DMS 273 (cell line): Measurements from ENCODE around the gene MIEN1.
"Not testable (repeated sequence)": the region's sequence is repeated elsewhere in the genome, so short reads cannot be mapped to it uniquely, and the experiment has no call there.

Experiments used
- DNase-seq: peaks from one replicate; lab custom pipeline; 2025; ENCODE audit not compliant: unreplicated experiment; lab: John Stamatoyannopoulos, UW

MIEN1 gene

DNA sequence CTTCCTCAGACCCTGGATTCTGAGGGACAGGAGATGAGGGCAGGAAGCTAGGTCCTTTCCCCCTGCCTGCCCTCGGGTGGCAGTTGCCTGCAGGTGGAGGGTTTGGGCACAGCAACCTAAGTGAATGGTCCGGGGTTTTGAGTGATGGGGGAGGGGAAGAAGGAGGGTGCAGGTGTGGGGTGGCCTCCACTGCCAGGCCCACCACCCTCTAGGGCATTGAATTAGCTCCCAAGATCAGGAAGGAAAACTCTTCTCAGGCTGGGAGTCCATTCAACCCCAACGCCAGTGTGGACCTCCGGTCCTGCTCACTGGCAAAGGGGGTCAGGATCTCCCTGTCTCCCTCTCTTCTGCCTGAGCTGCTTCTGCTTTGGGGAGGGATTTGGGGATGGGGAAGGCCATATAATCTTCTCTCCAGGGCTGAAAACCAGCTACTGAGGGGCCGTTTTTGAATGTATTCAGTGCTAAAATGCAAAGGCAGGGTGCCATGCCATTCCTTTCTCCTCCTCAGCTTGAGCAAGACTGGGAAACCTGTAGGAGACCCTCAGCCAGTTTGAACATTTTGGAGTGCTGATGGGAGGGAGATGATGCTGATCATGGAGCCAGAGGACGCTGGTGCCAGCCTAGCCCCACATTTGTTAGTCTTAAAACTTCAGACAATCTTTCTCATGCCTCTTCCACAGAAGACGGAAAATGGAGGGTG, 26.2 kb upstream of the MIEN1 start:
- no peak for DNase-seq

DNA sequence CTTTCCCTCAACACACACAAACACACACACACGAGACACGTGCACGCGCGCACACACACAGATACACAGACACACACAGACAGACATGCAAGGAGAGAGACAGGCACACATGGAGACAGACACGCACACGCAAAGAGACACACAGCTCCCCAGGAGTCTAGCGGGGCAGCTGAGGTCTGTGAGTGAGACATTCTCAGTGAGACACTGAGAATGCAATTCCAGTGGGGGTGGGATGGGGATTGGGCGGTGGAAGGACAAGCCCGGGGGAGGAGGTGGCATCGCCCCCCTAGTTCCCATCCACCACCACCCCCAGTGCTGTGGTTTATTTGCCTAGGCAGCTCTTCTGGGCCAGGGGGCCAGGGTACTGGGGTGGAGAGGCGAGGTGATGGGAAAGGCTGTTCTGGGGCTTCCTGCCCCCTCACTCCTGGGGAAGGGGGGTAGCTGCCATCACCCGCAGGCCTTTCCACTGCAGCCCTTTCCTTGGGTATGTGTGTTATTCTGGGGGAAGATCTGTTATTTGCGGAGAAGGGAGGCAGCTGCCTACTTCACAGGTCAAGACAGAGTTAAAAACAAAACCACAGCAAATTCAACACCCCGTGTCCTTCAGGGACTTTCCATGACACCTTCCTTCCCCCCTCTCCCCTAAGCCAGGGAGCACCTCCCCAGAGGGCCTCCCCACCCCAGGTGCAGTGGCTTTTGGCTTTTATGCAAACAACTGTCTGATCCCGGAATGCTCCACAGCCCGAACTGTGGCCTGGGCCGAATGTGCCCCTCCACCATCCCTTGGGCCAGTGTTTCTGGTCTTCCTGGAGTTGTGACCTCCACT, 25.4 kb upstream of the MIEN1 start:
- DNase-seq: no peak

DNA sequence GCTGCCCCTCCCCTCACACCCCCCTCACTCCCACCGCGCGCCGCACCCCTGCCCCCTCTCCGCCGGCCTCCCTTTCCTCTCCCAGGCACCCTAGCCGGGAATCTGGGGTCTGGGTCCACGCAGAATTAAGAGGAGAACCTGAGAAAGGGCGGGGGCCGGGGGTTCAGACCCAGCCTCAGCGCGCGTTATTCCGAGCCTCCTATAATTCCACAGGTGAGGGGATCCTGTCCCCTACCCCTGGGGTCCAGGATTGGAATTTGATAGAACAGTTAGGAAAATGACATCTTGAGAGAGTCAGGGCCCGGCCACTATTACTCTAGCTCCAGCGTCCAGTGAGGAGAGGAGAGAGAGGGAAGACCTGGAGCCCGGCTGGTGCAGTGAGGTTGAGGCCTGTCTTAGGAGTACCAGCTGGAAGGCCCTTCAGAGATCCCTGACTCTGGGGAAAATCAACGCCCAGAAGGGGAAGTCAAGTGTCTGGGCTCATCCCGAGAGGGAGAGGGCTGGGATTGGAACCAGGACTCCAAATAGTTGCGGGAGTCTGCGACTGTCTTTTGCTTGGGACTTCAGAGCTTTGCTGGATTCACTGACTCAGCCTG, 24.7 kb upstream of the MIEN1 start:
- no peak for DNase-seq

DNA sequence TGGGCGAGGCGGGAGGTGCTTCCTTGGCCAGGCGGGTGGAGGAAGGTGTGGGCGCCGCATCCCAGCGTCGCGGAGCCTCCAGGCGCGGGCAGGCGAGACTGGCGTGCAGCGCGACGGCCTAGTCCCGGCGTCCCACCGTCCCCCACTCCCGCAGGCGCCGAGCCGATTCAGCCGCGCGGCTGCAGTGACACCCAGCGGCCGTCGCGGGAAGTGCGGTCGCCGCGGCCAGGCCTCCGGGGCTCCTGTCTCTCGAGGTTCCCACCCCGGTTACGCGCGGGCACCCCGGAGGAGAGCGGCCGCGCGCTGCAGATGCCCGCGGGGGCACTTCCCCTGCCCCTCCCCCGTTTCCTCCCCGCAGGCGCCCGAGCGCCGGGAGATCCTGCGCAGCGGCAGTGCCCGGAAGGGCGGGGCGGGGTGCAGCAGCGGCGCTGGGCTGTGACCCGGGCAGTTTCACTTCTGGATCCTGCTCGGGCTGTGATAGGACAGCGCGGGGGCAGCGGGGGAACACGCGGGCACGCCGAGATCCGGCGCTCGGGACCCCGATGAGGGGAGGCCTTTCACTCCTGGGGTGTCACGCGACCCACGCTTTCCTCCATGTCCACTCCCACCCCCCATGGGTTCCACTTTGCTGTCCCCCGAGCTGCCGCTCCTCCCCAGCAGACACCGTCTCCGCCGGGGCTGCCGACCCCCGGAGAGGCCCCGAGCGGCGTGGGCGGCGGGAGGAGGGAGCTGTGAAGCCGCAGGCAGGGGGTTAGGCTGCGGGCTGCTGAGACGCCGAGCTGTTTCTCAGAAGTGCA, 24.0 kb upstream of the MIEN1 start:
- DNase-seq: peak; percentile 94

DNA sequence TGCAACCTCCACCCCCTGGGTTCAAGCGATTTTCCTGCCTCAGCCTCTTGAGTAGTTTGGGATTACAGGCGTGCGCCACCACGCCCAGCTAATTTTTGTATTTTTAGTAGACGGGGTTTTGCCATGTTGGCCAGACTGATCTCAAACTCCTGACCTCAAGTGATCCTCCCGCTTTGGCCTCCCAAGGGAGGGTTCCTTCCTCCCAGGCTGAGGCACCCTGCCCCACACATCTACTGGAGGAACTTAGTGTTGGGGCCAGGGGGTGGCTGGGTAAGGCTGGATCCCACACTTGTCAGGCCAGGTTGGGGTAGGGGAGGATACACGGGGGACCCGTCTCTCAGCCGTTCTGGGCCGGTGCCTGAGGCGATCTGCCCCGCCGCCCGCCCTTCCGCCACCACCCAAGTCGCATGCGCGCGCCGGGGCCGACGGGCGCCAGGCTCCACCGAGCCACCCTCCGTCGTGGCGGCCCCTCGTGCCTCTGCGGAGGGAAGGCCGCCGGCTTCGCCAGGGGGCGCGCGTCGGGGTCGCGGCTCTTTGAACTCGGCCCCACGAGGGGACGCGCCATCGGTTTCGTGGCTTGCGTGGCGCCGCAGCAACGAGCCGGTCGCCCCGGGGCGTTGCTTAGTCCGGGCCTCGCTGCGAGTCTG, 23.3 kb upstream of the MIEN1 start:
- peak; percentile 69 for DNase-seq

DNA sequence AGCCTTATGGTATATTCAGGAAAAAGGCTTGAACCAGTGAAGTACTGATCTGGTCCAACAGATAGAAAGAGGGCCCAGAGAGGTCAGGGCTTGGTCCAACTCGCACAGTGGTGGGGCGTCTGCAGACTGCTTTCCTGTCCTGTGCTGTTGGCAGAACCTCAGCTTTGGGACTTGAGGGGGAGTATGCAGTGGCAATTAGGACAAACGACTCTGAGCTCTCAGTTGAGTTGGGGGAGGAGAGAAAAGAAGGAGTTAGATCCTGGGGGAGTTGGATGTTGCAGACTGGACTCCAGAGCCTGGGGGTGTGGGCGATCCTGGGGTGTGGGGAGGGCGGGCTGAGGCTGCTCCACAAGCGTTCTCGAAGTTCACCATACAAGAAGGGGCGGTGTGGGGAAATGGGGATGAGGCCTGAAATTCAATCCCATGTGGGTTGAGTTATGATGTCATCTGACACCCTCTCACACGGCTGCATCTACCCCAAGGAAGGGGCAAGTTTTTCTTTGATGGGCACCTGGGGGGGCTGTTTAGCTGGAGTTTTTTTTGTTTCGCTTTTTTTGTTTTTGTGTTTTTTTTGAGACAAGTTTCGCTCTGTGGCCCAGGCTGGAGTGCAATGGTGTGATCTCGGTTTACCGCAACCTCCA, 22.0 kb upstream of the MIEN1 start:
- no peak for DNase-seq

DNA sequence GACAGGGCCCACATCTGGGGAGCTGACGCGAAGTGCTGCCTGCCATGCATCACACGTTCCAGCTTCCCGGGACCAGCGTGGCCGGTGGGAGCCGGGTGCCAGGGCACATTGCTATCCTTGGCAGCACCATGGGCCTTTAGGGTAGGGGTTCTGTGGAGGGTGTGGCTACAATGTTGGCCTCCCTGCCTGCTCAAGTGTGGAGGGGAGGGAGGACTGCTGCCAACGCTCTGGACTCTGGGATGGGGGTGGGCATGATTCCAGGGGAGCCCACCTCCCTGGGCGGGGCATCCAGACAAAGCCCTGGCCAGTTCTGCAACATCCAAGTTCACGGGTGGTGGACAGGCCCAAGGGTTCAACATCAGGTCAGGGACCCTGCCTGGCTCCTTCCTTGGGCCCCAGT, 21.3 kb upstream of the MIEN1 start:
- no peak for DNase-seq

DNA sequence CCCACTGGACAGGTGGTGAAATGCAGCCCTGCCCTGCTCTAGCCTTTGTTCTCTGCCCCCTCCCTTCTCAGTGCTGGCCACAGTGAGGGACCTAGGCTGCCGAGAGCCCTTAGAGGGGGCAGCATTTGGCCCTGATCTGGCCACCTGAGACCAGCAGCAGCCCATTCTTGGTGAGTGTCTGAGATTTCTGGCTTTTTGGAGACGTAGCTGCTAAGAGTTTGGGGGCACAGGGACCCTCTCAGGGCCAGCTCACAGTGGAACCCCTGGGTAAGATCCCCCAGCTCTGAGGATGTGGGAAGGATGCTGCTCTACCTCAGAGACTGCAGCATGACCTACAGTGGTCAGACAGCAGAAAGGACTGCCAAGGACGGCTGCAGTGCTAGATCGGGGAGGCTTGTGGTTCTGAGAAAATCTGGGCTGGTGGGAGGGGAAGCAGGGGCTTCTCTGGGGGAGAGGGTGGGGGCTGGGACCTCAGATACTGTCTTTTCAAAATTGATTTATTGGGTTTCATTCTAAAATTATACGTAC, 20.7 kb upstream of the MIEN1 start:
- no peak for DNase-seq

DNA sequence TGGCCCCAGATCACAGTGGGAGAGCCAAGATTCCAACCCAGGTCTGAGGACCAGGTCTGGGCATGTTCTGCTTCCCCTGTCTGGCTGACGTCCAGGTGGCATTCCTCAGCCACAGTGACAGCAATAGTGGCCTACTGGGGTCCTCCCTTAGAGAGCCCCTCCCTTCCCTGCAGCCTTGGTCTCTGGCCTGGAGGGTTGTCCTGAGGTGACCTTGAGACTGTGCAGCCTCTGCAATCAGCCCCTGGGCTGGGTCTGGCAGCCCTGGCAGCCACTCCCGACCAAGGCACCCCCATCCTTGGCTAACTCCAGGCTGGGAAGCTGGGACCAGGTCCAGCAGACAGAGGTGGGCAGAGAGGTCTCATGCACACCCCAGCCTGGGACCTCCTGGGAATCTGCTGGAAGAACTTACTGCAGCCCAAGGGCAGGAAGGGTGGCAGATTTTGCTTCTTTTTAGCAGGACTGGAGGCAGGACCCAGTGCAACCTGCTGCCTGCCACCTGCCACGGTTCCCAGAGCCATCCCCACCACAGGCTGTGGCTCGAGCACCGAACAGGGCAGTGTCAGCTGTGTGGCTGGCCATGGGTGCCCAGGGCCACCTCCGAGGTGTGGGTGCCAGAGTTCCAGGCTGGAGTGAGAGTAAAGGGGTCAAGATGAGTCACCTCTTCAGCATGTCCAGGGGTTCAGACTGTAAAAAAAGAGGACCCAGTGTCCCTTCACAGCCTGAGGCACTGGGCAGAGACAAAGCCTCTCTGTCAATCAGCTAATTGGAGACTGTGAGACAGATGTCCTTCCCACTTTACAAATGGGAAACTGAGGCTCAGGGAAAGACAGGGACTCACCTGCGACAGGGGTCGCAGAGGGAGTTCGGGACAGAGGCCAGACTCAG, 20.0 kb upstream of the MIEN1 start:
- DNase-seq: peak; percentile 67

DNA sequence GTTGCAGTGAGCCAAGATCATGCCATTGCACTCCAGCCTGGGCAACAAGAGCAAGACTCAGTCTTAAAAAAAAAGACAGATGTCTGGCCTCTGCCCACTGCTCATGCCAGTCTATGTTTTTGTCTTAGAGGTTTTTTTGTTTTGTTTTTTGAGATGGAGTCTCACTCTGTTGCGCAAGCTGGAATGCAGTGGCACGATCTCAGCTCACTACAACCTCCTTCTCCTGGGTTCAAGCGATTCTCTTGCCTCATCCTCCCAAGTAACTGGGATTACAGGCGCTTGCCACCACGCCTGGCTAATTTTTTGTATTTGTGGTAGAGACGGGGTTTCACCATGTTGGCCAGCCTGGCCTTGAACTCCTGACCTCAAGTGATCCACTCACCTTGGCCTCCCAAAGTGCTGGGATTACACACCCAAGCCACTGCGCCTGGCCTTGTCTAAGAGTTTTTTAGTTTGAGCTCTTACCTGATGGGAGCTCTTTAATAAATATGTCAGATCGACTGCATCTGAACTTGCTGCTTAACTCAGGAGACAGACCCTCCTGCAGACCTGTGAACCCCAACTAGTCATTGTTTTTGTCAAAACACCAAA, 18.2 kb upstream of the MIEN1 start:
- DNase-seq: not testable (repeated sequence)

DNA sequence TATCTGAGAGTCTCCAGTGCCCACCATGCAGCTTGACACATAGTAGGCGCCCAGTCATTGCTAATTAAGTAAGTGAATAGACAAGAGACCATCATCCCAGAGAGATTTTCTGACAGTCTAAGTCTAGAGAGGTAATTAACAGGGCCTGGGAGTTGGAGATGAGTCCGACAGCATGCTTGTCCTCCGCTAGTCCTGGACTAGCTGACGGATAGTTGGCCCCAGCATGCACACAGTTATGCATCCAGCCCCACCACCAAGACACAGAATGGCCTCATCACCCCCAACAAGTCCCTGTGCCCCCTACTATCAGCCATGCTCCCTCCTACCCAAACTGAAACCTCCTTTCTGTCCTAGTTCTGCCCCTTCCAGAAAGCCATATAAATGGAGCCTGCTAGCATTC, 17.4 kb upstream of the MIEN1 start:
- no peak for DNase-seq

DNA sequence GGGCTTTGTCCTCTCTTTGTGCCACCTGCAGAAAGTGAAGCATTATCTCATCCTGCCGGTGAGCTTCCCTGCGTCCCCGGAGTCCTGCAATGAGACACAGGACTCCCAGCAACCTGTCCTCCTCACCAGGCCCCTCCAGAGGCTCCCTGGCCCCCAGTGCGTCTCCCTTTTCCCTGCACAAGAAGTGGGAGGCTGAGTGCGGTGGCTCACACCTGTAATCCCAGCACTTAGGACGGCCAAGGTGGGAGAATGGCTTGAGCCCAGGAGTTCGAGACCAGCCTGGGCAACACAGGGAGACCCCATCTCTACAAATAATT, 15.8 kb upstream of the MIEN1 start:
- no peak for DNase-seq

DNA sequence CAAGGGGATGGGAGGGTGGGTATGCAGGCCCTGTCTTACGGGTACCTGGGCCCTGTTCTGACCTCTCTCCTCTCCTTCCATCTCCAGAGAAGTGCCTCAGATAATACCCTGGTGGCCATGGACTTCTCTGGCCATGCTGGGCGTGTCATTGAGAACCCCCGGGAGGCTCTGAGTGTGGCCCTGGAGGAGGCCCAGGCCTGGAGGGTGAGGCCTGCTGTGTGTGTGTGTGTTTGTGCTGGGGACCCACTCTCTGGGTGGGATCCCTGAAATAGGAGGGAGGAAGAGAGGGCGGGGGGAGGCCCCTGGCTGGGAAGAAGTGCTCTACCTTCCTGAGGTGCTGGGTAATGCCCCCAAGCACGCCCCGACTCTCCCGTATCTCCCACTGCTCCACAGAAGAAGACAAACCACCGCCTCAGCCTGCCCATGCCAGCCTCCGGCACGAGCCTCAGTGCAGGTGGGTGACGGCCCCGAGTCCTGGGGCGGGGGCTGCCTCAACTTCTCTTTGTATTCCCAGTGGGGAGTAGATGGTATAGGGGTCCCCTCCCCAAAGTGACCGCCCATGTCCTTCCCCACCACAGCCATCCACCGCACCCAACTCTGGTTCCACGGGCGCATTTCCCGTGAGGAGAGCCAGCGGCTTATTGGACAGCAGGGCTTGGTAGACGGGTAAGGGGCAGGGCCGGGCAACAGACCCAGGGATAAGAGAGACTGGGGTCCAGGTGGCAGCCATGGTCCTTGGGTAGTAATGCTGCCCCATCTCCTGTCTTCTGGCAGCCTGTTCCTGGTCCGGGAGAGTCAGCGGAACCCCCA, 15.2 kb upstream of the MIEN1 start:
- no peak for DNase-seq

DNA sequence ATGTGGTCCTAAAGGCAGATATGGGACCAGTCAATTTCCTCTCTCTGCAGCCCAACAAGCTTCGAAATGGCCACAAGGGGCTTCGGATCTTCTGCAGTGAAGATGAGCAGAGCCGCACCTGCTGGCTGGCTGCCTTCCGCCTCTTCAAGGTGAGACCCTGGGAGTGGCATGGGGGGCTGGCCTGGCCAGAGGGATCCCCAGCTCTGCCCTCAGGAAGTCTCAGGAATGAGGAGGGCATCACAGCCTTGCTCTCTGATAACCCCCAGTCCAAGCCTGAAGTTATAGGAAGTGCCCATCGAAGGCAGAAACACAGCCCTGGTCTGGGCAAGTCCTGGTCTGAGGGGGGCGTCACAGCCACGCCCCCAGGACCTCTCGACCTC, 14.5 kb upstream of the MIEN1 start:
- no peak for DNase-seq

DNA sequence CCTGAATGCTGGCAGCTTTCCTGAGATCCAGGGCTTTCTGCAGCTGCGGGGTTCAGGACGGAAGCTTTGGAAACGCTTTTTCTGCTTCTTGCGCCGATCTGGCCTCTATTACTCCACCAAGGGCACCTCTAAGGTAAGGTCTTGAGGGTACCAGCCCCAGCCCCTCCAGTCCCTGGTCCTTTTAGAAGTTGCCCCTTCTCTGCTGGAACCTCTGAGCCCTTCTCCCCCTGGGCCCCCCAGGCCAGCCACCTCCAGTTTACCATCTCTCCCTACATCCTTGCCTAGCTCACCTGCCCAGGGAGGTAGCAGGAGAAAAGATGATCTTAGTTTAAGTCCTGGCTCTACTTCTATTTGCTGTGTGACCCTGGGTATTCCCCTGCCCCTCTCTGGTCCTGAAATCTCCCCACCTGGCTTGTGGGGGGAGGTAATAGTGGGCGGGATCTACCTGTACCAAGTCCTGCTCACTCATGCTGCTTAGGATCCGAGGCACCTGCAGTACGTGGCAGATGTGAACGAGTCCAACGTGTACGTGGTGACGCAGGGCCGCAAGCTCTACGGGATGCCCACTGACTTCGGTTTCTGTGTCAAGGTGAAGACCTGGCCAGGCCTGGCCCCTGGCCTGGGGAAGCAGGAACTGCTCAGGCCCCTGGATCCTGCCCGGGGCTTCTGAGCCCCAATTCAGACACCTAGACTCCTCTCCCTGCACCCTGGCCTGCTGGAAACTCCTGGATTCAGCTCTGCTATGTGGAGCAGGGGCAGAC, 13.9 kb upstream of the MIEN1 start:
- DNase-seq: no peak

DNA sequence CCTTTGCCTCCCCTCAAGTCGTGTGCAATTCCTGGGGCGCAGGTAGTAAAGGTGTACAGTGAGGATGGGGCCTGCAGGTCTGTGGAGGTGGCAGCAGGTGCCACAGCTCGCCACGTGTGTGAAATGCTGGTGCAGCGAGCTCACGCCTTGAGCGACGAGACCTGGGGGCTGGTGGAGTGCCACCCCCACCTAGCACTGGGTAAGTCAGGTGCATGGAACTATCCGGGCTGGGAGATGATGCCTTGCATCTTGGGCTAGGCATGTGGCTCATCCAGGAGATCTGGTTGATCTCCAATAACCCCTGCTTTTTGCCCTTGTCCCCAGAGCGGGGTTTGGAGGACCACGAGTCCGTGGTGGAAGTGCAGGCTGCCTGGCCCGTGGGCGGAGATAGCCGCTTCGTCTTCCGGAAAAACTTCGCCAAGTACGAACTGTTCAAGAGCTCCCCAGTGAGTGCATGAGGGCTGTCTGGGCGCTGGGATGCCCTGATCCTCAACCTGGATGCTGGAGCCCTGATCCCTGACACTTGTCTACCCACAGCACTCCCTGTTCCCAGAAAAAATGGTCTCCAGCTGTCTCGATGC, 12.6 kb upstream of the MIEN1 start:
- no peak for DNase-seq
